H9 (cell line): ENCODE data around the gene OR5D18. TPM values are rescaled to one million over a fixed set of nuclear protein-coding genes. Genes with fewer than 3 reads are reported as not detected.

Experiments
- DNase-seq: peaks from one replicate; pipeline ENCODE4 v3.0.0-alpha.2; 2017
- H2AFZ ChIP-seq: one replicate; pipeline ENCODE4 v1.6.1; 2013; ENCODE audit warnings: mild to moderate bottlenecking, low read length, control low read depth, moderate library complexity
- H2AK5ac ChIP-seq: 2 replicates; pipeline ENCODE4 v1.6.1; 2013; ENCODE audit warnings: low read length, control low read depth, mixed read lengths; ENCODE audit not compliant: insufficient read length
- H2BK120ac ChIP-seq: one replicate; pipeline ENCODE4 v1.6.1; 2013; ENCODE audit warnings: low read depth, mild to moderate bottlenecking, low read length, control low read depth, inconsistent platforms; ENCODE audit not compliant: poor library complexity, severe bottlenecking
- H2BK12ac ChIP-seq: 2 replicates; pipeline ENCODE4 v1.6.1; 2013; ENCODE audit warnings: low read length, control low read depth, mixed read lengths, low read depth; ENCODE audit not compliant: insufficient read length
- H2BK15ac ChIP-seq: 2 replicates; pipeline ENCODE4 v1.6.1; 2013; ENCODE audit warnings: low read depth, low read length, control low read depth
- H2BK20ac ChIP-seq: one replicate; pipeline ENCODE4 v1.6.1; 2013; ENCODE audit warnings: low read depth, mild to moderate bottlenecking, low read length, control low read depth, inconsistent platforms; ENCODE audit not compliant: poor library complexity, severe bottlenecking
- H2BK5ac ChIP-seq: 2 replicates; pipeline ENCODE4 v1.6.1; 2013; ENCODE audit warnings: low read length, control low read depth, mixed read lengths; ENCODE audit not compliant: insufficient read length
- H3K14ac ChIP-seq: 2 replicates; pipeline ENCODE4 v1.6.1; 2013; ENCODE audit warnings: low read length, control low read depth; ENCODE audit not compliant: insufficient read depth
- H3K18ac ChIP-seq: 2 replicates; pipeline ENCODE4 v1.6.1; 2013; ENCODE audit warnings: low read depth, mild to moderate bottlenecking, mixed read lengths, low read length, control low read depth; ENCODE audit not compliant: insufficient read length
- H3K23ac ChIP-seq: 2 replicates; pipeline ENCODE4 v1.6.1; 2013; ENCODE audit warnings: low read length, control low read depth, mixed read lengths, low read depth; ENCODE audit not compliant: insufficient read length
- H3K23me2 ChIP-seq: 2 replicates; pipeline ENCODE4 v1.6.1; 2013; ENCODE audit warnings: low read depth, mild to moderate bottlenecking, mixed read lengths, low read length, control low read depth; ENCODE audit not compliant: insufficient read length, poor library complexity, severe bottlenecking
- H3K27ac ChIP-seq: 2 replicates; pipeline ENCODE4 v1.5.1; 2013; ENCODE audit warnings: low read length, control low read depth, mixed read lengths, low read depth; ENCODE audit not compliant: insufficient read length
- H3K27me3 ChIP-seq: 2 replicates; pipeline ENCODE4 v1.6.1; 2013; ENCODE audit warnings: low read length, control low read depth, inconsistent platforms; ENCODE audit not compliant: insufficient read depth
- H3K4ac ChIP-seq: 2 replicates; pipeline ENCODE4 v1.6.1; 2013; ENCODE audit warnings: low read depth, mild to moderate bottlenecking, control low read depth, inconsistent platforms, low read length, moderate library complexity
- H3K4me1 ChIP-seq: 2 replicates; pipeline ENCODE4 v1.6.1; 2013; ENCODE audit warnings: low read length, control low read depth, inconsistent platforms; ENCODE audit not compliant: insufficient read depth
- H3K4me2 ChIP-seq: 2 replicates; pipeline ENCODE4 v1.6.1; 2013; ENCODE audit warnings: low read length, control low read depth, mixed read lengths; ENCODE audit not compliant: insufficient read length, insufficient read depth
- H3K56ac ChIP-seq: 2 replicates; pipeline ENCODE4 v1.6.1; 2013; ENCODE audit warnings: low read depth, mild to moderate bottlenecking, mixed read lengths, low read length, control low read depth; ENCODE audit not compliant: insufficient read length
- H3K79me1 ChIP-seq: 2 replicates; pipeline ENCODE4 v1.6.1; 2013; ENCODE audit warnings: low read depth, mild to moderate bottlenecking, moderate library complexity, low read length, control low read depth, inconsistent platforms; ENCODE audit not compliant: insufficient read depth, poor library complexity, severe bottlenecking
- H3K79me2 ChIP-seq: 2 replicates; pipeline ENCODE4 v1.6.1; 2013; ENCODE audit warnings: low read length, control low read depth, inconsistent platforms; ENCODE audit not compliant: insufficient read depth
- H3K9ac ChIP-seq: 2 replicates; pipeline ENCODE4 v1.6.1; 2013; ENCODE audit warnings: low read length, control low read depth, mixed read lengths; ENCODE audit not compliant: insufficient read length; ENCODE audit errors: extremely low read depth
- H3K9me3 ChIP-seq: one replicate; pipeline ENCODE4 v1.6.1; 2013; ENCODE audit warnings: low read depth, low read length, inconsistent platforms; ENCODE audit not compliant: control insufficient read depth
- H3T11ph ChIP-seq: one replicate; pipeline ENCODE4 v1.6.1; 2013; ENCODE audit warnings: mild to moderate bottlenecking, low read length, control low read depth, inconsistent platforms
- H4K20me1 ChIP-seq: one replicate; pipeline ENCODE4 v1.6.1; 2013; ENCODE audit not compliant: control insufficient read depth, insufficient read length, insufficient read depth
- H4K5ac ChIP-seq: 2 replicates; pipeline ENCODE4 v1.6.1; 2013; ENCODE audit warnings: low read depth, mild to moderate bottlenecking, mixed read lengths, low read length, control low read depth; ENCODE audit not compliant: insufficient read length
- H4K8ac ChIP-seq: replicated peaks from 2 replicates; pipeline ENCODE4 v1.6.1; 2013; ENCODE audit warnings: low read length, control low read depth, mixed read lengths, low read depth; ENCODE audit not compliant: insufficient read length
- H4K91ac ChIP-seq: 2 replicates; pipeline ENCODE4 v1.6.1; 2013; ENCODE audit warnings: low read depth, mild to moderate bottlenecking, moderate library complexity, mixed read lengths, low read length, control low read depth; ENCODE audit not compliant: insufficient read length
- H3K27ac Mint-ChIP-seq, 3 experiments: 2 replicates in 2 of 3; 3 replicates in 1 of 3; pipeline ENCODE4 v1.8.0; 2020 to 2021; ENCODE audit warnings: mixed read lengths in 3 of 3, mild to moderate bottlenecking in 1 of 3, moderate library complexity in 1 of 3
- H3K27me3 Mint-ChIP-seq: 2 replicates; pipeline ENCODE4 v1.8.0; 2021; ENCODE audit warnings: low read depth, mild to moderate bottlenecking, moderate library complexity, mixed read lengths
- H3K36me3 Mint-ChIP-seq, 3 experiments: 2 replicates in 2 of 3; 3 replicates in 1 of 3; pipeline ENCODE4 v1.8.0; 2020 to 2021; ENCODE audit warnings: low read depth in 3 of 3, mixed read lengths in 3 of 3; ENCODE audit not compliant: insufficient read depth in 1 of 3
- H3K4me1 Mint-ChIP-seq, 2 experiments: 2 replicates each; pipeline ENCODE4 v1.8.0; 2020; ENCODE audit warnings: mixed read lengths in 2 of 2
- H3K4me3 Mint-ChIP-seq, 2 experiments: 2 replicates in 1 of 2; 3 replicates in 1 of 2; pipeline ENCODE4 v1.8.0; 2020 to 2021; ENCODE audit warnings: mild to moderate bottlenecking in 2 of 2, mixed read lengths in 2 of 2, moderate library complexity in 1 of 2
- H3K9me3 Mint-ChIP-seq, 2 experiments: 2 replicates in 1 of 2; 3 replicates in 1 of 2; pipeline ENCODE4 v1.8.0; 2020; ENCODE audit warnings: mild to moderate bottlenecking in 2 of 2, mixed read lengths in 2 of 2, moderate library complexity in 1 of 2
- CTCF ChIP-seq: fragments of 200-600 bp; sonication (generic); conservative IDR thresholded peaks from 3 replicates; pipeline ENCODE4 v1.8.0; 2021; ENCODE audit warnings: antibody characterized with exemption, mild to moderate bottlenecking
- WGBS: extraction: QIAGEN DNeasy Blood & Tissue Kit; methylation state at CpG from one replicate; pipeline ENCODE4 v1.1.7; 2013; ENCODE audit warnings: missing lambda C conversion rate, low lambda C conversion rate, mixed read lengths; ENCODE audit not compliant: insufficient read length; ENCODE audit errors: extremely low coverage; 5-methylcytosine and 5-hydroxymethylcytosine counted together
- total RNA-seq: library from RNA; stranded (reverse); gene quantifications from 2 replicates; pipeline ENCODE4 v1.2.1, GENCODE V29; 2021

The OR5D18 gene
- total RNA-seq, 1 experiment from 2014 or later: not detected

GRCh38 chr11:55852141-55852540, 32.7 kb downstream of the OR5D18 start:
- Mint-ChIP-seq H3K9me3 (peaks cover 76 to 87% of the 10 kb centered on the region in 2 experiments), H3K36me3 (peaks cover 0 to 15% (median 4%) of the 10 kb centered on the region in 3 experiments; a peak in 3 of 7 replicates), H3K4me3 (no peak overlapping the region), H3K4me1 (no peaks in the 10 kb centered on the region), H3K27ac (no peak overlapping the region), H3K27me3 (no peaks in the 10 kb centered on the region)
- Histone ChIP-seq H4K5ac (no peak overlapping the region), H4K91ac (no peak overlapping the region), H3K23me2 (no peaks in the 10 kb centered on the region), H4K20me1 (no peaks in the 10 kb centered on the region), H3K4me1 (no peaks in the 10 kb centered on the region), H2BK12ac (no peak overlapping the region), H3K18ac (no peak overlapping the region), H2AK5ac (no peak overlapping the region), H2BK120ac (no peak overlapping the region), H4K8ac (no peak overlapping the region), H3K56ac (no peak overlapping the region), H3K9me3 (peaks cover 66% of the 10 kb centered on the region), H2BK20ac (no peak overlapping the region), H3K27me3 (no peaks in the 10 kb centered on the region), H3K79me2 (no peaks in the 10 kb centered on the region), H3K27ac (no peak overlapping the region), H3K4ac (no peak overlapping the region), H3K14ac (no peak overlapping the region), H2AFZ (no peak overlapping the region), H3T11ph (no peak overlapping the region), H2BK5ac (no peak overlapping the region), H3K4me2 (no peak overlapping the region), H3K79me1 (no peaks in the 10 kb centered on the region), H3K9ac (no peak overlapping the region), H3K23ac (no peak overlapping the region), H2BK15ac (no peak overlapping the region)
- no peak for TF ChIP-seq CTCF
- WGBS: no CpG with 5 or more reads among the region's 1 CpG
- DNase-seq: no peak
